ENCODE measurements around the gene ZNF552.

DNA sequence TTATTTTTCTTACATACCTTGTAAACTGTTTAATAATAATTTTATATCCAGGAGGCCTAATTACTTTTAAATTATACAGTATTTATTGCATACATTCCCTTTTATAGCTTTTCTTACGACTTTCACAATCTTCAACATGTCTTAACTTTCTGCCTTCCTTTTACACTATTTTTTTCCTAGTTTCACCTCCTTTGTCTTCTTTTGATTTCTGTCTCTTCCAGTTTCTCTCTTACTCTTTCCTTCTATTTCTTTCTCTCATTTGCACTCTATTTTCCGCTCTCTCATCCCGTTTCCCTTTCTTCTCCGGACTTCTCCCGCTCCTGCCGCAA lies 11.5 kb downstream of the ZNF552 start:
- TF ChIP-seq, protein P1, sequence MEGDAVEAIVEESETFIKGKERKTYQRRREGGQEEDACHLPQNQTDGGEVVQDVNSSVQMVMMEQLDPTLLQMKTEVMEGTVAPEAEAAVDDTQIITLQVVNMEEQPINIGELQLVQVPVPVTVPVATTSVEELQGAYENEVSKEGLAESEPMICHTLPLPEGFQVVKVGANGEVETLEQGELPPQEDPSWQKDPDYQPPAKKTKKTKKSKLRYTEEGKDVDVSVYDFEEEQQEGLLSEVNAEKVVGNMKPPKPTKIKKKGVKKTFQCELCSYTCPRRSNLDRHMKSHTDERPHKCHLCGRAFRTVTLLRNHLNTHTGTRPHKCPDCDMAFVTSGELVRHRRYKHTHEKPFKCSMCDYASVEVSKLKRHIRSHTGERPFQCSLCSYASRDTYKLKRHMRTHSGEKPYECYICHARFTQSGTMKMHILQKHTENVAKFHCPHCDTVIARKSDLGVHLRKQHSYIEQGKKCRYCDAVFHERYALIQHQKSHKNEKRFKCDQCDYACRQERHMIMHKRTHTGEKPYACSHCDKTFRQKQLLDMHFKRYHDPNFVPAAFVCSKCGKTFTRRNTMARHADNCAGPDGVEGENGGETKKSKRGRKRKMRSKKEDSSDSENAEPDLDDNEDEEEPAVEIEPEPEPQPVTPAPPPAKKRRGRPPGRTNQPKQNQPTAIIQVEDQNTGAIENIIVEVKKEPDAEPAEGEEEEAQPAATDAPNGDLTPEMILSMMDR (IDR thresholded peaks at IDR 0.05; ENCODE audit: borderline replicate concordance, extremely low read depth, low read length, poor library complexity, severe bottlenecking): no peak
- TF ChIP-seq EZH2 (IDR thresholded peaks at IDR 0.05; ENCODE audit: borderline replicate concordance, low read depth, low read length, severe bottlenecking): no peak
